NT2/D1 (cell line): Measurements from ENCODE around the gene LRRC8C.
A peak's percentile ranks its signal among the peaks of the same experiment; 100 is the strongest.

Experiments
- DNase-seq: peaks from one replicate; pipeline ENCODE4 v3.0.0-alpha.2; 2011; ENCODE audit warnings: low read depth, low spot score
- H3K27me3 ChIP-seq: 2 replicates; pipeline ENCODE4 v1.6.0; 2011; ENCODE audit warnings: mild to moderate bottlenecking; ENCODE audit not compliant: insufficient read length, insufficient read depth
- H3K36me3 ChIP-seq: 2 replicates; pipeline ENCODE4 v1.6.1; 2011; ENCODE audit warnings: mild to moderate bottlenecking, low read length, mixed read lengths; ENCODE audit not compliant: insufficient read depth, insufficient read length
- H3K4me1 ChIP-seq: 2 replicates; pipeline ENCODE4 v1.5.1; 2011; ENCODE audit not compliant: insufficient read depth, insufficient read length
- H3K4me3 ChIP-seq: 2 replicates; pipeline ENCODE4 v1.5.1; 2011; ENCODE audit warnings: low read depth; ENCODE audit not compliant: insufficient read length
- H3K9ac ChIP-seq: 2 replicates; pipeline ENCODE4 v1.6.0; 2011; ENCODE audit warnings: low read depth; ENCODE audit not compliant: insufficient read length
- H3K9me3 ChIP-seq: 2 replicates; pipeline ENCODE4 v1.5.1; 2011; ENCODE audit warnings: mild to moderate bottlenecking, low read length; ENCODE audit not compliant: insufficient read depth
- SUZ12 ChIP-seq: IDR thresholded peaks from 2 replicates; pipeline ENCODE4 v1.6.1; 2011; ENCODE audit not compliant: insufficient read length, insufficient read depth; ENCODE audit errors: extremely low read depth
- YY1 ChIP-seq: IDR thresholded peaks from 2 replicates; pipeline ENCODE4 v1.6.1; 2011; ENCODE audit not compliant: insufficient read length, insufficient read depth
- ZNF274 ChIP-seq: IDR thresholded peaks from 2 replicates; pipeline ENCODE4 v1.6.1; 2011; ENCODE audit warnings: mild to moderate bottlenecking, low read depth, low read length

Gene LRRC8C

DNA sequence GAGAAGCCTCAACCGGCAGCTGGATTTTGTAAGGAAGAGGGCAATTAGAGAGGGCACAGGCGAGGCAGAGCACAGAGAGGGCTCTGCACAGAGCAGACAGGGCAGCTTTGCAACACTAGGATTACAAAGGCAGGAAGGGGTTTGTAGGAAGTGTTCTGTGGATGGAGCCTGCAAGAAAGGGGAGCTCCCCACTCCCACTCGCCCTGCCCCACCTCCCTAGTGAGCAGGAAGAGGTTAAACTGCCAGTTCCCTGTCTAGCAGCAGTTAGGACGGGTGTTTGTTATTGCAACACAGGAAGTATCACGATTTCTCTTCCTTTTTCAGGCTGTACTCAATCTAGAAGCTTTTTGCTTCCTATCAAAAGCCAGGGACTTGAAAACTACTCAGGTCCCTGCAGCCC lies 124.6 kb downstream of the LRRC8C start:
- TF ChIP-seq ZNF274: no peak
- no peak for TF ChIP-seq YY1
- TF ChIP-seq SUZ12: no peak
- DNase-seq: no peak
- H3K9ac ChIP-seq: no peak overlapping the region
- peaks cover 2% of the 10 kb centered on the region for H3K4me1 ChIP-seq
- 0 out of 2 replicates have a peak, but pooled peaks cover 10% of the 10 kb centered on the region for H3K9me3 ChIP-seq
- no peaks in the 10 kb centered on the region for H3K36me3 ChIP-seq
- peaks cover 12% of the 10 kb centered on the region for H3K27me3 ChIP-seq
- no peak overlapping the region for H3K4me3 ChIP-seq

DNA sequence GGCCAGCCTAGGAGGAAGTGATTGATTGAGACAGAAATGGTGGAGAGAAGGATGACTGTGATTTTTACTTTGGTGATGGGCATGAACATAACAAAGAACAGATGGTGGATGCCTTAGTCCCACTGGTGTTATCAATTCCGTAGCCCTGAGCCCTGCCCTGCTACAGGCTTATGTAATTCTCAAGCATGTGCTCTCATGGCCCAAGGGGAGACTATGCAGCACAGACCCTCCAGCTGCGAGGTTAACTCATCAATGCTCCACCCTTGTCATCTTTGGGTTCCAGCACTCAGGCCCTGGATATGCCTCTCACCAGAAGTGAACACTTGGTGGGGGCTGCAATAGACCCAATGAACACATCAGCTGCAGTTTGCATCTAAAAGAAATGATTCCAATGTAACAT lies 125.2 kb downstream of the LRRC8C start:
- no peak for TF ChIP-seq SUZ12
- no peak for TF ChIP-seq ZNF274
- no peak for TF ChIP-seq YY1
- H3K9ac ChIP-seq: no peak overlapping the region

DNA sequence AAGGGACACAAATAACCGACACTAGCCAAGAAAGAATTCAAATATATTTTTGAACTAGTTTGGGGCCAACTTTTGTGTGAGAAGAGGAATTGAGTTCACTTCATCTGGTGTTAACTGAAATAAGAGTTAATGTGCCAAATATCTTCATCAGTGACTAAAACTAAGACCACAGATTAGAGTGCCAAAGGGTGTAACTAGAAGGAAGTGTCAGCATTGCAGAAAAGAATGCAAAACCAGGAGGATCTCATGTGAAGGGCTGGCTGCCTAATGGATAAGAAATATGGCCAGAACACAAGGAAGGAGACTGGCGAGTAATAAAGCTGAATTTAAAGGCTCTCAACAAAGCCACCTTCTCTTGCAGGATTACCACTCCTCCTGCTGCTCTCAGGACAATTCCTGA lies 126.1 kb downstream of the LRRC8C start:
- no peak for DNase-seq
- 0 out of 2 replicates have a peak, but pooled peaks cover 5% of the 10 kb centered on the region for H3K9me3 ChIP-seq
- TF ChIP-seq SUZ12 (no peak), ZNF274 (no peak), YY1 (no peak)

More for the DNA sequence above, 125.2 kb downstream of the LRRC8C start:
- H3K36me3 ChIP-seq: no peaks in the 10 kb centered on the region
- no peak overlapping the region for H3K4me3 ChIP-seq
- H3K27me3 ChIP-seq: peaks cover 16% of the 10 kb centered on the region
- H3K9me3 ChIP-seq: 0 out of 2 replicates have a peak, but pooled peaks cover 10% of the 10 kb centered on the region
- DNase-seq: no peak
- peaks cover 3% of the 10 kb centered on the region for H3K4me1 ChIP-seq

DNA sequence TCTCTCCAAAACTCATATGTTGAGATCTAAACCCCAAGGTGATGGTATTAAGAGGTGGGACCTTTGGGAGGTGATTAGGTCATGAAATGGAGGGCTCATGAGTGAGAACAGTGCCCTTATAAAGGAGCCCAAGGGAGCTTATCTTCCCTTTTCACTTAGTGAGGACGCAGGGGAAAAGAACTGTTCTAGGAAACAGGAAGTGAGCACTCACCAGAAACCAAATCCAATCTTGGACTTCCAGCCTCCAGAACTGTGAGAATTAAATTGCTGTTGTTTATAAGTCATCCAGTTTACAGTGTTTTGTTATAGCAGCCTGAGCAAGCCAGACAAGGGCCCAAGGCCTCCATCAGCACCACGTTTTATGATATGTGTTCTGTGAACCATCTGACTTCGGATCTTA lies 127.6 kb downstream of the LRRC8C start:
- no peaks in the 10 kb centered on the region for H3K9me3 ChIP-seq
- peaks cover 3% of the 10 kb centered on the region for H3K4me1 ChIP-seq
- peaks cover 33% of the 10 kb centered on the region for H3K27me3 ChIP-seq
- TF ChIP-seq SUZ12: no peak
- no peak for TF ChIP-seq ZNF274
- no peak for TF ChIP-seq YY1
- no peak overlapping the region for H3K9ac ChIP-seq
- no peak overlapping the region for H3K4me3 ChIP-seq
- no peaks in the 10 kb centered on the region for H3K36me3 ChIP-seq
- DNase-seq: no peak

More for the DNA sequence above, 126.1 kb downstream of the LRRC8C start:
- Histone ChIP-seq H3K4me3 (no peak overlapping the region), H3K4me1 (peaks cover 3% of the 10 kb centered on the region), H3K36me3 (no peaks in the 10 kb centered on the region), H3K27me3 (peaks cover 25% of the 10 kb centered on the region), H3K9ac (no peak overlapping the region)

DNA sequence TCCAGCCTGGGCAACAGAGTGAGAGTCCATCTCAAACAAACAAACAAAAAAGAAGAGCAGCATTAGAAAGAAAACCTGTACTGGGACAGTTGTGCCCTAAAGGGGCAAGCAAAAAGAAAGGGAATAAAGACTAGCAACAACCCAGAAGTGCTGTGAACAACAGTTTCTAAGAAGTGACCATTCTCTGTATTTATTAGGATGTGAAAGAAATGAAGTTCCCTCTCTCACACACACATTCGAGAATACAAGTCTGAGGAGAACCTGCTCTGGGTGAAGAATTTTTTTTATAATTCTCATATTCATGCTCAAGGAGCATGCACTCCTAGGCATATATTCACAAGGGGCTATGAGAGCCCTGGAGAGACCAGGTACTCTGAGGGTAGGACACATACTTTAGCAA lies 128.4 kb downstream of the LRRC8C start:
- Histone ChIP-seq H3K9me3 (no peaks in the 10 kb centered on the region), H3K4me3 (no peak overlapping the region), H3K4me1 (peaks cover 3% of the 10 kb centered on the region), H3K27me3 (peaks cover 33% of the 10 kb centered on the region), H3K36me3 (no peaks in the 10 kb centered on the region), H3K9ac (no peak overlapping the region)
- TF ChIP-seq SUZ12 (no peak), YY1 (no peak), ZNF274 (no peak)
- DNase-seq: no peak

DNA sequence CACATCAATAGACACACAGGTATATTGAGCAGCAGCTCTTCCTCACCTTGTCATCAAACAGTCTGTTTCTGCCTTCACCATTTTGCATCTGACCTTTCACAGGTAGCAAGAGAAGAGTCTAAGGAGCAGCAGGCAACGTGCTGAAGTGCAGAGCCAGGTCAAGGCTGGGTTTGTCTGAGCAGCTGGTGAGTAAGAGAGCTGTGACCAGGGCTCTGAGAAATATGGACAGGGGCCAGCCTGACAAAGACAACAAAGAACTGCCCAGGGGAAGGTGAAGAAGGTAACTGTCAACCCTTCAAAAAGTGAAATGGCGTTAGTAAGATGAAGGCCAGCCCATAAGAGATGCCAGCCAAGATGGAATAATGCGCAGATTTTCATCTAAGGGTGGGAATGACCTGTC lies 129.0 kb downstream of the LRRC8C start:
- no peak for TF ChIP-seq ZNF274
- TF ChIP-seq YY1: no peak
- TF ChIP-seq SUZ12: no peak
- Histone ChIP-seq H3K9ac (no peak overlapping the region), H3K27me3 (peaks cover 33% of the 10 kb centered on the region), H3K36me3 (no peaks in the 10 kb centered on the region), H3K4me1 (peaks cover 3% of the 10 kb centered on the region), H3K4me3 (no peak overlapping the region), H3K9me3 (no peaks in the 10 kb centered on the region)
- no peak for DNase-seq

DNA sequence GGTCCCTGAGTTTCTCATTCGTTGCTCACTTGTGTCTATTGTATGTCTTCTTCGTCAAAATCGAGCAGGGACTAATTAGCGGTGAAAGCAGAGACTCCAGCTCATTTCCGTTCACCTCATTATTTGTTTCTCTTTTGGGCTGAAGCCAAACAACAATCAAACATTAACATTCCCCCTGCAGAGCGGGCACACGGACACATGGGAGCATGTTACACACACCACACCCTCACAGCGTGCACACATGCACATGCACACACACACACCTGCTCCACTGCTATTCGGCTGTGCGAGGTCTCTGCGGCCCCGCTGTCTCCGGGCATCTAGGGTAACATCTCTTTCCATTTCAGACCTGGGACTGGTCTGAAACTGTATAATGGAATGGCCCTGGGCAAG lies 129.5 kb downstream of the LRRC8C start:
- TF ChIP-seq YY1 (no peak), ZNF274 (no peak), SUZ12 (no peak)
- Histone ChIP-seq H3K36me3 (no peaks in the 10 kb centered on the region), H3K9ac (no peak overlapping the region), H3K9me3 (no peaks in the 10 kb centered on the region), H3K4me1 (peaks cover 3% of the 10 kb centered on the region), H3K27me3 (peaks cover 33% of the 10 kb centered on the region), H3K4me3 (peak overlapping the region; percentile 21)
- no peak for DNase-seq
